Mesodermal cell (in vitro differentiated cells): ENCODE measurements around the gene DEAF1.

Source experiments
- H3K27ac ChIP-seq: 2 replicates; pipeline ENCODE4 v1.7.0; 2013; ENCODE audit warnings: mild to moderate bottlenecking, low read depth, low read length, moderate library complexity; ENCODE audit not compliant: severe bottlenecking
- H3K36me3 ChIP-seq: 2 replicates; pipeline ENCODE4 v1.7.1; 2013; ENCODE audit warnings: mild to moderate bottlenecking, low read length, moderate library complexity; ENCODE audit not compliant: control insufficient read depth, insufficient read depth
- H3K4me1 ChIP-seq: one replicate; pipeline ENCODE4 v1.7.1; 2013; ENCODE audit warnings: mild to moderate bottlenecking, low read length; ENCODE audit not compliant: insufficient read depth, control insufficient read depth, poor library complexity, severe bottlenecking
- H3K4me3 ChIP-seq: 2 replicates; pipeline ENCODE4 v1.7.0; 2013; ENCODE audit warnings: low read length, control low read depth, mild to moderate bottlenecking; ENCODE audit not compliant: insufficient read depth, poor library complexity, severe bottlenecking; ENCODE audit errors: extremely low read depth
- H3K9me3 ChIP-seq: 2 replicates; pipeline ENCODE4 v1.7.1; 2013; ENCODE audit warnings: mild to moderate bottlenecking, low read length, moderate library complexity; ENCODE audit not compliant: control insufficient read depth
- WGBS, 2 experiments: methylation state at CpG; one replicate each; pipeline ENCODE4 v1.1.5; 2013; ENCODE audit warnings: missing lambda C conversion rate in 2 of 2; ENCODE audit not compliant: insufficient coverage in 2 of 2; 5-methylcytosine and 5-hydroxymethylcytosine counted together

DEAF1 gene

GRCh38 chr11:721247-721740 is 26.3 kb upstream of the DEAF1 start:
- Histone ChIP-seq H3K4me1 (no peaks in the 10 kb centered on the region), H3K27ac (no peak overlapping the region), H3K36me3 (peaks cover 4% of the 10 kb centered on the region), H3K4me3 (no peak overlapping the region), H3K9me3 (no peaks in the 10 kb centered on the region)
- WGBS, 2 experiments = 81 to 83% methylated on average over 24 to 28 of the region's 28 CpGs

GRCh38 chr11:720642-721246 is 25.7 kb upstream of the DEAF1 start:
- Histone ChIP-seq H3K4me3 (no peak overlapping the region), H3K27ac (no peak overlapping the region), H3K4me1 (no peaks in the 10 kb centered on the region), H3K36me3 (peaks cover 4% of the 10 kb centered on the region), H3K9me3 (no peaks in the 10 kb centered on the region)
- 42 to 48% methylated on average over 34 to 35 of the region's 53 CpGs for WGBS, 2 experiments

- Histone ChIP-seq H3K9me3 (no peaks in the 10 kb centered on the region), H3K27ac (no peak overlapping the region), H3K4me3 (no peak overlapping the region), H3K36me3 (peaks cover 4% of the 10 kb centered on the region), H3K4me1 (no peaks in the 10 kb centered on the region)
- 90 to 91% methylated on average over 31 to 35 of the region's 35 CpGs for WGBS, 2 experiments
These were observed 25.1 kb upstream of the DEAF1 start for GRCh38 chr11:720017-720641.

GRCh38 chr11:719214-720016 is 24.4 kb upstream of the DEAF1 start:
- no peaks in the 10 kb centered on the region for H3K9me3 ChIP-seq
- H3K27ac ChIP-seq = no peak overlapping the region
- H3K36me3 ChIP-seq = peaks cover 4% of the 10 kb centered on the region
- no peak overlapping the region for H3K4me3 ChIP-seq
- no peaks in the 10 kb centered on the region for H3K4me1 ChIP-seq
- WGBS, 2 experiments = 88 to 95% methylated on average over 30 of the region's 34 CpGs

GRCh38 chr11:714436-714835 is 19.4 kb upstream of the DEAF1 start:
- Histone ChIP-seq H3K27ac (no peak overlapping the region), H3K36me3 (no peaks in the 10 kb centered on the region), H3K4me3 (no peak overlapping the region), H3K4me1 (no peaks in the 10 kb centered on the region), H3K9me3 (no peaks in the 10 kb centered on the region)
- whole genome bisulfite sequencing, 2 experiments = 91 to 100% methylated on average over 2 to 5 of the region's 6 CpGs

GRCh38 chr11:709109-709997 is 14.3 kb upstream of the DEAF1 start:
- no peak overlapping the region for H3K27ac ChIP-seq
- H3K36me3 ChIP-seq = peaks cover 5% of the 10 kb centered on the region
- peaks cover 18% of the 10 kb centered on the region for H3K4me1 ChIP-seq
- 87 to 89% methylated on average over 11 to 22 of the region's 27 CpGs for WGBS, 2 experiments
- no peaks in the 10 kb centered on the region for H3K9me3 ChIP-seq
- no peak overlapping the region for H3K4me3 ChIP-seq

- no peaks in the 10 kb centered on the region for H3K9me3 ChIP-seq
- H3K27ac ChIP-seq = no peak overlapping the region
- peaks cover 18% of the 10 kb centered on the region for H3K4me1 ChIP-seq
- no peak overlapping the region for H3K4me3 ChIP-seq
- 86 to 96% methylated on average over 5 of the region's 7 CpGs for WGBS, 2 experiments
- peaks cover 6% of the 10 kb centered on the region for H3K36me3 ChIP-seq
These were observed 13.5 kb upstream of the DEAF1 start for GRCh38 chr11:708511-708910.

- Histone ChIP-seq H3K27ac (no peak overlapping the region), H3K4me3 (no peak overlapping the region), H3K4me1 (peaks cover 18% of the 10 kb centered on the region), H3K36me3 (peaks cover 10% of the 10 kb centered on the region), H3K9me3 (no peaks in the 10 kb centered on the region)
- WGBS, 2 experiments = 77 to 90% methylated on average over 11 to 12 of the region's 16 CpGs
These were observed 12.9 kb upstream of the DEAF1 start for GRCh38 chr11:707817-708420.

GRCh38 chr11:706957-707816 is 12.2 kb upstream of the DEAF1 start:
- peaks cover 18% of the 10 kb centered on the region for H3K36me3 ChIP-seq
- H3K4me1 ChIP-seq = peaks cover 18% of the 10 kb centered on the region
- whole genome bisulfite sequencing, 2 experiments = 47 to 56% methylated on average over 24 to 25 of the region's 30 CpGs
- H3K4me3 ChIP-seq = peak overlapping the region; percentile 52
- H3K9me3 ChIP-seq = no peaks in the 10 kb centered on the region
- no peak overlapping the region for H3K27ac ChIP-seq
